ENCODE measurements around the gene CEBPE.

CEBPE gene

GRCh38 chr14:23101986-23102625 is 16.9 kb downstream of the CEBPE start:
- DNase-seq = no peak

- DNase-seq = no peak
Observed at GRCh38 chr14:23101213-23101970, 17.7 kb downstream of the CEBPE start.

GRCh38 chr14:23099212-23099861 is 19.7 kb downstream of the CEBPE start:
- no peak for DNase-seq

GRCh38 chr14:23097786-23098185 is 21.3 kb downstream of the CEBPE start:
- DNase-seq = no peak

- DNase-seq = no peak
Observed at GRCh38 chr14:23095196-23096108, 23.6 kb downstream of the CEBPE start, which contains the start of gene C14orf119. C14orf119 (plus strand) TSS chr14:23095505; CDS start chr14:23097659, 2,154 bp downstream.

- peak; percentile 100 for DNase-seq
Observed at GRCh38 chr14:23094666-23095195, 24.3 kb downstream of the CEBPE start, which contains the start of gene ACIN1. ACIN1 (minus strand) TSS chr14:23095136; CDS start chr14:23095112, 24 bp downstream.

- DNase-seq = no peak
Observed at GRCh38 chr14:23093991-23094665, 24.9 kb downstream of the CEBPE start.

- DNase-seq = no peak
Observed at GRCh38 chr14:23093526-23093925, 25.5 kb downstream of the CEBPE start.

- no peak for DNase-seq
Observed at GRCh38 chr14:23093104-23093503, 26.0 kb downstream of the CEBPE start.

GRCh38 chr14:23091294-23092225 is 27.5 kb downstream of the CEBPE start:
- no peak for DNase-seq

GRCh38 chr14:23090254-23090636 is 28.8 kb downstream of the CEBPE start:
- no peak for DNase-seq

GRCh38 chr14:23089498-23090253 is 29.4 kb downstream of the CEBPE start:
- no peak for DNase-seq

GRCh38 chr14:23086565-23086964 is 32.5 kb downstream of the CEBPE start:
- DNase-seq = no peak

- DNase-seq = no peak
Observed at GRCh38 chr14:23085458-23085857, 33.6 kb downstream of the CEBPE start.

GRCh38 chr14:23080474-23080873 is 38.6 kb downstream of the CEBPE start:
- DNase-seq = no peak

- no peak for DNase-seq
Observed at GRCh38 chr14:23079716-23080115, 39.3 kb downstream of the CEBPE start.

GRCh38 chr14:23078692-23079116 is 40.4 kb downstream of the CEBPE start:
- DNase-seq = no peak

- no peak for DNase-seq
Observed at GRCh38 chr14:23077962-23078361, 41.1 kb downstream of the CEBPE start.

GRCh38 chr14:23076785-23077408 is 42.2 kb downstream of the CEBPE start:
- DNase-seq = no peak

All from activated CD4-positive, CD25-positive, alpha-beta regulatory T cell treated with anti-CD3 and anti-CD28 coated beads, Interleukin-2, amount 50 U/mL, for 72 hours (primary cell).